ENCODE results near the gene LRIG3. TPM values are rescaled to one million over a fixed set of nuclear protein-coding genes. Genes with fewer than 3 reads are reported as not detected.
A peak's percentile ranks its signal among the peaks of the same experiment; 100 is the strongest.

Gene LRIG3
- total and polyA plus RNA-seq, 12 donors, result 1.1 to 24.1 (median 3.5) TPM

DNA sequence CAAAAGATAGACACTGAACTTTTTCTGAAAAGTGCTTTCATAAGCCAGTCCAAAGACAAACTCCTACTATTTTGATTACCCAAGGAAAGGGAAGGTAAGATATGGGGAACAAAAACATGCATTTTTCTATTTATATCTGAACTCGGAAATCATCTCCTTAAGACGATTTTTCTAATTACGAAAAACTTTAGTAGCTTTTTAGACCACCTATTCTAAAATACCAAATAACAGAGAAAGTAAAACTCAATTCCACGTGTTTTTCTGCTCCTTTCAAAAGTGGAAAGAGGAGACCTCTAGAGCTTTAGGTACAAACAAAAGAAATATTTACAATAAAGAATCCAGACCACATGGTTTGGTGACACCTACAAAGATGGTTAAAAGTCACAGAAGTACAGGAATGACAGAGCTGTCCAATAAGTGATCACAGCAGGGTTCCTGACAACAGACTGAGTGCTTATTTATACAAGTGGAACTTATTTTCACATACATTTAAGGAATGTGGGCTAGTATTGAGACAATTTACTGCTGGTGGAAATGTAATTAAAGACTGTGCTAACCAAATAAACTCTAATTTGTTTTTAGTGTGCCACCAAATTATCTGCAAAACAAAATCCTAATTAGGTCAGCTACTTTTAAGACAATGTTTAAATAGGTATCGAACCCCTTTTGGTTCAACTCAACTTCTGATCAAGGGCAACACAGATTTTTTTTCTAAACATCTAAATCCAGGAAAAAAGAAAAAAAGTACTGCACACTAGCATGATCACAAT lies 2.4 kb downstream of the LRIG3 start:
- Histone ChIP-seq H3K9me3 (replicated peaks in 1 of 3) (no peaks in the 10 kb centered on the region), H3K36me3 (replicated peaks in 1 of 2) (no peaks in the 10 kb centered on the region), H3K27me3 (no peaks in the 10 kb centered on the region), H3K4me3 (peak overlapping the region in 1 of 4 donors; percentile 72), H3K4me1 (replicated peaks in 1 of 2) (peaks cover 9 to 12% of the 10 kb centered on the region in 2 donors), H3K27ac (peak overlapping the region in 1 of 5 donors; percentile 19)
- no peak for DNase-seq
- intact Hi-C loops (cut with DNase I), result no loop called here
- TF ChIP-seq POLR2A (IDR thresholded peaks at IDR 0.05), result no peak
- no peak for TF ChIP-seq CTCF (IDR thresholded peaks at IDR 0.05)
- WGBS, 4 donors, result 56 to 60% (median 58%) methylated on average over 5 of the region's 5 CpGs

DNA sequence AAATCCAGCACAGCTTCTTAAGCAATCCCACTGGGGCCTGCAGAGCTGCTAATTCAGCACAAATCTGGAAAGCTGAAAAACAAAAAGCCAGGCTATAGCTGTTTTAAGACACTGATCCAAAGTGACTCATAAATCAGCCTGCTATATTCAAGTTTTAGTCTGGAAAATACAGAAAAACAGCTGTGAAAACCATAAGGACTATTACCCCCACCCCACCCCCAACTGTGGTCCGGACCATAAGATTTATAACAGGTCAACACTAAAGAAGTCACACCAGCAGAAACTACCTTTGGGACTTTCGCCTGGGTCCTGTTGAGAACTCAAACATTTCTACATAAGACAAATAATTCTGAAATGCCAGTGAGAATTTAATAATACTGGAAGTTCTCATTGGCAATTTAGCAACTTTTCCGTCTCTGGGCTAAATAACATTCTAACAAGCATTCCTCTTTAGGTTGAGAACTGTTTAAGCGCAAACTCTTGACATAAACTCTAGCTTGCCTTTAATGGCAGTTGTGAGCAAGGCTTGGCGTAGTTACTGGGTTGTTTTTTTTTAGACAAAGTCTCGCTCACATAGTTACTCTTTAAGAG lies 3.3 kb downstream of the LRIG3 start:
- Histone ChIP-seq H3K27ac (peak overlapping the region in 1 of 5 donors; percentile 19), H3K9me3 (replicated peaks in 1 of 3) (no peaks in the 10 kb centered on the region), H3K36me3 (replicated peaks in 1 of 2) (no peaks in the 10 kb centered on the region), H3K4me3 (peak overlapping the region in 1 of 4 donors; percentile 72), H3K27me3 (no peaks in the 10 kb centered on the region), H3K4me1 (replicated peaks in 1 of 2) (peaks cover 9 to 12% of the 10 kb centered on the region in 2 donors)
- intact Hi-C loops (cut with DNase I), result no loop called here
- 69 to 74% (median 71%) methylated on average over 6 of the region's 6 CpGs for WGBS, 4 donors
- no peak for DNase-seq
- TF ChIP-seq POLR2A (IDR thresholded peaks at IDR 0.05) (no peak), CTCF (IDR thresholded peaks at IDR 0.05) (no peak)

- Histone ChIP-seq H3K4me1 (replicated peaks in 1 of 2) (peaks cover 9 to 11% of the 10 kb centered on the region in 2 donors), H3K27me3 (no peaks in the 10 kb centered on the region), H3K4me3 (peak overlapping the region in 1 of 4 donors; percentile 72), H3K9me3 (replicated peaks in 1 of 3) (no peaks in the 10 kb centered on the region), H3K27ac (no peak overlapping the region), H3K36me3 (replicated peaks in 1 of 2) (no peaks in the 10 kb centered on the region)
- intact Hi-C loops (cut with DNase I), result no loop called here
- DNase-seq, result no peak
- no peak for TF ChIP-seq CTCF (IDR thresholded peaks at IDR 0.05)
- no peak for TF ChIP-seq POLR2A (IDR thresholded peaks at IDR 0.05)
- 71 to 82% (median 74%) methylated on average over 2 of the region's 2 CpGs for whole genome bisulfite sequencing, 4 donors
These were observed 4.1 kb downstream of the LRIG3 start for GRCh38 chr12:58916161-58916621.

DNA sequence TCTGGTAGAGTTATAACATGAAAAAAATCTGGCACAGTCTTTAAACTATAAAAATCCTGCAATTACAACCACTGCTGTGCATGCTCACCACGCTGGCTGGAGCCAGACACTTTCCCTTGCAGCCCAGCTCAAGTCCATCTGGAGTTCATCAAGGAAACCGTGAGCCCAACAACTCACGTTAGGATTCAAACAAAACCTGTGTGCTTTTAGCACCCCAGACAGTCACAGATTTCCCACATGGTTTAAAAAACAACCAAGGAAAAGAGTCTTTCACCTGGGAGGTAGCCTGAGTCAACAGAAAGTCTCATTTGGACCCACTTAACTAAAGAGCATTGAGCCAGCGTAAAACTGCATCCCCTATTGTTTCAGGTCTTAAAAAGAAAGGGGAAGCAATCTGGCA lies 4.7 kb downstream of the LRIG3 start:
- Histone ChIP-seq H3K36me3 (replicated peaks in 1 of 2) (no peaks in the 10 kb centered on the region), H3K27ac (peak overlapping the region in 1 of 5 donors; percentile 20), H3K4me1 (replicated peaks in 1 of 2) (peaks cover 4 to 6% of the 10 kb centered on the region in 2 donors), H3K9me3 (replicated peaks in 1 of 3) (no peaks in the 10 kb centered on the region), H3K27me3 (no peaks in the 10 kb centered on the region), H3K4me3 (no peak overlapping the region)
- intact Hi-C loops (cut with DNase I), result no loop called here
- DNase-seq, result peak in 3 of 7 donors; percentile 13 to 69 (median 16)
- no peak for TF ChIP-seq POLR2A (IDR thresholded peaks at IDR 0.05)
- TF ChIP-seq CTCF (IDR thresholded peaks at IDR 0.05), result no peak
- 59 to 71% (median 59%) methylated on average over 4 of the region's 4 CpGs for WGBS, 4 donors

Measured in adrenal gland (tissue), 12 donors.